Measurements from ENCODE around the gene BTNL8. TPM values are rescaled to one million over a fixed set of nuclear protein-coding genes. Genes with fewer than 3 reads are reported as not detected.

Gene BTNL8
- total and polyA plus RNA-seq, 2 donors, result 0.10 TPM; not detected in 1

DNA sequence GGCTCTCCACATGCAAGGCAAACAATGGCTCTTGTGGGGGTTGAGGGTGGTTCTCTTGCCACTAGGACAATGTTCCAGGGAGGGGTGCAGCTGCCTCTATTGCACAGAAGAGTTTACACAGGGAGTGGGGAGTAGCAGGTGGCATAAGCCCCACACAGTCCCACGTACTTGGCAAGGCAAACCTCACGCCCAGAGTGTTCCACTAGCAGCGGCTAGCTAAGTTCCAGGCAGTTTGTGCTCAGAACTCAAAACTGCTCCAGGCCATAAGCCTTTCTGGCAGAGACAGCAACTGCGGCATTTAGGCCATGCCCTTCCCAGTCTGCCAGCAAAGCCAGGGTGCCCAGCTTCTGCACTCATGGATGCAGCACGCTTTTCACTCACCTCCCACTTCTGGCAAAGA is 60.7 kb downstream of the BTNL8 start:
- no peaks in the 10 kb centered on the region for H3K36me3 ChIP-seq (ENCODE audit: insufficient read depth)
- no peak overlapping the region for H3K27ac ChIP-seq (ENCODE audit: low read depth)
- 88% methylated on average over 5 of the region's 5 CpGs for WGBS
- DNase-seq (ENCODE audit: extremely low spot score), result no peak
- H3K4me1 ChIP-seq (ENCODE audit: insufficient read depth), result no peaks in the 10 kb centered on the region
- H3K4me3 ChIP-seq (ENCODE audit: low read depth, low read length), result no peak overlapping the region

DNA sequence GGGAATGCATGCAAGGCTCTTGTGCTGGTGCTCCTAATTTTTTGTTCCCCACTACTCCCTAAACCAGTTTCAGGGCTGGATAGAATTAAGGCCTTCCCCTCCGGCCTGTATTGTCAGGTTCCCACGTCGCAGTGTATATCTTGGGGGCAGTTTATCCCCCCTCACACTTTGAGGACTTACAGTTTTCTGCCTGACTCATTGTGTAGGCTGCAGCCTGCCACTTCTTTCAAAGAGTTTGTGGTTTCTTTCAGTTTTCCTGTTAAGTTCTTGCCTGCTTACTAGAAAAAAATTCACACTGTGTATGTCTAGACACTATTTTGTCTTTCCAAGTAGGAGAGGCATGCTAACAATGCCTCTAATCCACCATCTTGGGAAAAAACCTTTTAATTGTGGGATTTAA is 61.2 kb downstream of the BTNL8 start:
- H3K36me3 ChIP-seq (ENCODE audit: insufficient read depth), result no peaks in the 10 kb centered on the region
- no peak overlapping the region for H3K27ac ChIP-seq (ENCODE audit: low read depth)
- no peak for DNase-seq (ENCODE audit: extremely low spot score)
- 71% methylated on average over 3 of the region's 3 CpGs for WGBS
- H3K4me1 ChIP-seq (ENCODE audit: insufficient read depth), result no peaks in the 10 kb centered on the region
- no peak overlapping the region for H3K4me3 ChIP-seq (ENCODE audit: low read depth, low read length)

DNA sequence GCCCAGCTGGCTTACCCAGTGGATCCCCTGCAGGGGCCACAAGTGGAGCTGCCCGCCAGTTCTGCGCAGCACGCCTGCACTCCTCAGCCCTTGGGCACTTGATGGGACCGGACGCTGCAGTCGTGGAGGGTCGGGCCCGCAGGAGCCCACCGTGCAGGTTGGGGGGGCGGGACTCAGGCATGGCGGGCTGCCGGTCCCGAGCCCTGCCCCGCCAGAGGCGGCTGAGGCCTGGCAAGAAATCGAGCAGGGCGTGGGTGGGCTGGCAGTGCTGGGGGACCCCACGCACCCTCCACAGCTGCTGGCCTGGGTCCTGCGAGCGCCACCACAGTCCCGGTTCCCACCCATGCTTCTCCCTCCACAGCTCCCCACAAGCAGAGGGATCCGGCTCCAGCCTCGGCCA is 70.4 kb downstream of the BTNL8 start:
- no peak overlapping the region for H3K27ac ChIP-seq (ENCODE audit: low read depth)
- WGBS, result 94% methylated on average over 23 of the region's 23 CpGs
- no peaks in the 10 kb centered on the region for H3K4me1 ChIP-seq (ENCODE audit: insufficient read depth)
- no peak overlapping the region for H3K4me3 ChIP-seq (ENCODE audit: low read depth, low read length)
- no peaks in the 10 kb centered on the region for H3K36me3 ChIP-seq (ENCODE audit: insufficient read depth)
- no peak for DNase-seq (ENCODE audit: extremely low spot score)

DNA sequence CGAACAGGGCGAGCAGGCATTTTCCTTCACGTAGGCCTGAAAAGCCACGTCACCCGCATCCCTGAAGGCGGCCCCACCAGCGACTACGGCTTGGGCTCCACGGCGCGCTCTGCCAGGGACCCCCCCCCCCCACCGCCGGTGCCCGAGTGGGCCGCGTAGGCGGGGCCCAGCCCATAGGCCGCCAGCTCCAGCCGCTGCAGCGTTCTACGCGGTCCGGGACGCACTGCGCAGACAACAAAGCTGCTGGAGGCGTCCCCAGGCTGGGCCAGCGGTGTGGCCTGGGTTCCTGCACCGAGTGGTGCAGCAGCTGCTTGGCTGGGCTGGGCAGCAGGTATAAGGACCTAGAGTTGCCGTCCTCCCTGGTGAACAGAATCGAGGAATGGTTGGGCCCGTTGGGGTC is 71.4 kb downstream of the BTNL8 start:
- Histone ChIP-seq H3K4me1 (ENCODE audit: insufficient read depth) (no peaks in the 10 kb centered on the region), H3K4me3 (ENCODE audit: low read depth, low read length) (no peak overlapping the region), H3K27ac (ENCODE audit: low read depth) (no peak overlapping the region), H3K36me3 (ENCODE audit: insufficient read depth) (no peaks in the 10 kb centered on the region)
- WGBS, result 91% methylated on average over 31 of the region's 31 CpGs
- no peak for DNase-seq (ENCODE audit: extremely low spot score)

DNA sequence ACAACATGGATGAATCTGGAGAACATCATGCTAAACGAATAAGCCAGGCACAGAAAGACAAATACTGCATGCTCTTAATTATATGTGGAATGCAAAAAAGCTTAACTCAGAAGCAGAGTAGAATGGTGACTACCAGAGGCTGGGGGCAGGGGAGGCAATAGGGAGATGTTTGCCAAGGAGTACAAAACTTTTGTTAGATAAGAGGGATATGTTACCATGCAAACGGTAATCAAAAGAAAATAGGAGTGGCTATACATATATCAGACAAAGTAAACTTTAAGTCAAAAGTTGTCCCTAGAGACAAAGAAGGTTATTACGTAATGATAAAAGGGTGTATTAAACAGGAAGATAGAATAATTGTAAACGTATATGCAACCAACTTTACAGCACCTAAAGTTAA is 71.9 kb downstream of the BTNL8 start:
- WGBS, result 61% methylated on average over 4 of the region's 4 CpGs
- no peak overlapping the region for H3K27ac ChIP-seq (ENCODE audit: low read depth)
- DNase-seq (ENCODE audit: extremely low spot score), result no peak
- H3K36me3 ChIP-seq (ENCODE audit: insufficient read depth), result no peaks in the 10 kb centered on the region
- H3K4me3 ChIP-seq (ENCODE audit: low read depth, low read length), result no peak overlapping the region
- H3K4me1 ChIP-seq (ENCODE audit: insufficient read depth), result no peaks in the 10 kb centered on the region

DNA sequence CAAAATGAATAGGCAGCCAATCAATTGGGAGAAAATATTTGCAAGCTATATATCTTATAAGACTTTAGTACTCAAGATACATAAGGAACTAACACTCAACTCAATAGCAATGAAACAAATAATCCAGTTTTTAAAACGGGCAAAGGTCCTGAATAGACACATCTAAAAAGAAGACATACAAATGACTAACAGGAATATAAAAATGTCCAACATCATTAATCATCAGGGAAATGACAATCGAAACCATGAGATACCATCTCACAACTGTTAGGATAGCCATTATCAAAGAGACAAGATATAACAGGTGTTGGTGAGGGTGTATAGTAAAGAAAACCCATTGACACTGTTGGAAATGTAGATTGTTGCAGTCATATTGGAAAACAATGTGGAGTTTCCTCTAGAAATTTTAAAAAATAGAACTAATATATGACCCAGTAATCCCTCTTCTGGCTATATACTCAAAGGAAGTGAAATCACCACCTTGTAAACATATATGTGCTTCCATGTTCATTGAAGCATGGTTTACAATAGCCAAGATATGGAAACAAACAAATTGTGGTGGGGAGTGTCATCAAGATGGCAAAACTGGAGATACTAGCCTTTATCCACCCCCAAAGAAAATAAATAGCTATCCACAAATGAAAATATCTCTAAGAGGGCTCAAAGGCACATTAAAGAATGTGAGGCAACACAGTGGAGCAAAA is 75.8 kb downstream of the BTNL8 start:
- no peak for DNase-seq (ENCODE audit: extremely low spot score)
- 34% methylated on average over 2 of the region's 2 CpGs for WGBS

DNA sequence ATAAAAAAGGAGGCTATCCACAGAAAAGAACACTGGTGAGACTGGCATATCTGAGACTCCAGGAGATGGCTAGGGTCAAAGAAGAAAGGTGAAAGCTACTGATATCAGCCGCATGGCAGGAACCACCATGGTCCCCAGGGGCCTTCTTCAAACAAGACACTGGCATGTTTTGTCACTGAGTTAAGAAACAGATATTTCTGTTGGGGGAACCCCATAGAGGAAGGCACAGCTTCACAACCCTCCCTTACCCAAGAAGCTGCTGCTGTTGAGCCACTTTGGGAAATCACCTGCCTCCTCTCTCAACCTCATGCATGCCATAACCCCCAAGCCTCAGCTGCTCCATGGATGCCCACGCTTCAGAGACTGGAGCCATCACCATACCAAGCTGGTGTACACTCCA is 76.4 kb downstream of the BTNL8 start:
- DNase-seq (ENCODE audit: extremely low spot score), result no peak
- Histone ChIP-seq H3K27ac (ENCODE audit: low read depth) (no peak overlapping the region), H3K36me3 (ENCODE audit: insufficient read depth) (no peaks in the 10 kb centered on the region), H3K4me3 (ENCODE audit: low read depth, low read length) (no peak overlapping the region), H3K4me1 (ENCODE audit: insufficient read depth) (no peaks in the 10 kb centered on the region)
- whole genome bisulfite sequencing, result 79% methylated on average over 2 of the region's 2 CpGs

More for the DNA sequence above, 75.8 kb downstream of the BTNL8 start:
- H3K4me1 ChIP-seq (ENCODE audit: insufficient read depth), result no peaks in the 10 kb centered on the region
- H3K4me3 ChIP-seq (ENCODE audit: low read depth, low read length), result no peak overlapping the region
- H3K27ac ChIP-seq (ENCODE audit: low read depth), result no peak overlapping the region
- no peaks in the 10 kb centered on the region for H3K36me3 ChIP-seq (ENCODE audit: insufficient read depth)

DNA sequence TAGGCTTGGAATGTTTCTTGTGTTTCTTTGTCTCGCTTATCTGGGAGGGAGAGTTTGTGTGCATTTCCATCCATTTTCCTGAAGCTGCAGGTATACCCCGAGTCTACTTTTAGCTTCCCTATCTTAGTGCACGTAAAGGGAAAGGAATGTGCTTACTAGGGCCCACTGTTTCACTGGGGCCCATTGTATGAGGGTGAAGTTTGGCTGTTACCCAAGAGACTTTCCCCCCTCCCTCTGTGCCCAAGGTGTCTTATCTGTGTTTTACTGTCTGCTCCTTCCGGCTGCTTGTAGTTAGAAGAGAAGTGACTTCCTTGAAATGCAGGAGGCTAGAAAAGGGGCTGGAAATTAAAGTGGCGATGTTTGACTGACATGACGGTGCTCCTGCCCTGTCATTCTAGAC is 77.6 kb downstream of the BTNL8 start:
- no peak for DNase-seq (ENCODE audit: extremely low spot score)
- Histone ChIP-seq H3K4me3 (ENCODE audit: low read depth, low read length) (no peak overlapping the region), H3K4me1 (ENCODE audit: insufficient read depth) (no peaks in the 10 kb centered on the region), H3K27ac (ENCODE audit: low read depth) (no peak overlapping the region), H3K36me3 (ENCODE audit: insufficient read depth) (no peaks in the 10 kb centered on the region)
- WGBS, result 61% methylated on average over 6 of the region's 6 CpGs

DNA sequence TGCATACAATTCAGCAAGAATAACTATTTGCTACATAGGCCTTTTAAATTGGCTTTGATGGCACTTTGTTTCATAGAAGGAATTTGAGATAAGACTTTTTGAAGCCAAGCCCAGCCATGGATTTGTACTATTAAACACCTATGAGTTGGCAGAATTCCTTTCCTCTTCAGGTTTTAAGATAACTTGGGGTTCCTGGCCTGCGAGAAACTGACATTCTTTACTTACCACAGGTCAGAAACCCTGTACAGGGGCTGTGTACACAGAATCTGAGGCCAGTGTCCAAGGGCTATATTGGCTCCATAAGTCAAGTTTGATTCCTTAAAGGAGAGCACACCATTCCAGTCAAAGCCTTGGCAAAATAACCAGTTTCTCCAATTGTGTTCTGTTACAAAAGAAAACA is 78.9 kb downstream of the BTNL8 start:
- H3K4me3 ChIP-seq (ENCODE audit: low read depth, low read length), result no peak overlapping the region
- no peaks in the 10 kb centered on the region for H3K4me1 ChIP-seq (ENCODE audit: insufficient read depth)
- DNase-seq (ENCODE audit: extremely low spot score), result no peak
- 41% methylated on average over 1 of the region's 1 CpG for WGBS
- H3K36me3 ChIP-seq (ENCODE audit: insufficient read depth), result no peaks in the 10 kb centered on the region
- H3K27ac ChIP-seq (ENCODE audit: low read depth), result no peak overlapping the region

DNA sequence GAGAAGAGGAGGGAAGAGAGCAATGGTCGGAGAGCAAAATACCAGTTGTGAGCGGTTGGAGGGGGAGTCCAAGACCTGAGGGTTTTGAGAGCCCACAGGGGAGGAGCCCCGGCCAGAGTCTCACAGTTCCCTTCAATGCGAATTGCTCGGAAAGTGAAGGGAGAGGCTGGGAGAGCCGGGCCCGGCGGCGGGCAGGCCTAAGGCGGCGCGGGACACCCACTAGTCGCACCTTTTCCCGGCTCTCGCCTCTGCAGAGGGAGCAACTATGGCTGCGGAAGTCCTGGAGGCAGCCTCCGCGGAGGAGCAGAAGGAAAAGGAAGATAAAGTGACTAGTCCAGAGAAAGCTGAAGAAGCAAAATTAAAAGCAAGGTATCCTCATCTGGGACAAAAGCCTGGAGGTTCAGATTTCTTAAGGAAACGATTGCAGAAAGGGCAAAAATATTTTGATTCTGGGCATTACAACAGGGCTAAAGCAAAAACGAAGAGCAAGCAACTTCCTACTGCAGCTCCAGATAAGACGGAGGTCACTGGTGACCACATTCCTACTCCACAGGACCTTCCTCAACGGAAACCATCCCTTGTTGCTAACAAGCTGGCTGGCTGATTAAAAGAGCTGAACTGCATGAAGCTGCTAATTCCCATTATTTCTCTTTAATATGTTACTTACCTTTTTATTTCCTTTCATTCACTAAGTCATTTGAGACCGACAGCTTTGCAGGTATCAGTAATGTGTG is 83.2 kb downstream of the BTNL8 start:
- Histone ChIP-seq H3K4me3 (ENCODE audit: low read depth, low read length) (no peak overlapping the region), H3K36me3 (ENCODE audit: insufficient read depth) (no peaks in the 10 kb centered on the region), H3K4me1 (ENCODE audit: insufficient read depth) (no peaks in the 10 kb centered on the region), H3K27ac (ENCODE audit: low read depth) (no peak overlapping the region)
- no peak for DNase-seq (ENCODE audit: extremely low spot score)
- WGBS, result 61% methylated on average over 23 of the region's 23 CpGs

DNA sequence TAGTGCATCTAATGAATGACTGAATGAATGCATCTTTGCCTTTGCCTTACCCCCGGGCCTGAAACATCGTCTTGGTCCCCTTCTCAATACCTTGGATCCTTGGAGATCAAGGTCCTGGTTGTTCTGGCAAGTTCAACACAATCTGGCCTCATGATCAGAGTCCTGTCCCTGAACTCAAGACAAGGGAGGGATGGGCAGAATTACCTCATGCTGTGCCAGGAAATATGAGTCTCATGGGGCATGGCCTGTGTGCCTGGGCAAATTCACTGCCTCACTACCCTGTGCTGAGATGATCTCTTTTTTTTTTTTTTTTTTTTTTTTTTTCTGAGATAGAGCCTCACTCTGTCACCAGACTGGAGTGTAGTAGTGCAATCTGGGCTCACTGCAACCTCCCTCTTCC is 89.1 kb downstream of the BTNL8 start:
- no peaks in the 10 kb centered on the region for H3K4me1 ChIP-seq (ENCODE audit: insufficient read depth)
- no peak overlapping the region for H3K4me3 ChIP-seq (ENCODE audit: low read depth, low read length)
- no peak overlapping the region for H3K27ac ChIP-seq (ENCODE audit: low read depth)
- no peak for DNase-seq (ENCODE audit: extremely low spot score)
- no peaks in the 10 kb centered on the region for H3K36me3 ChIP-seq (ENCODE audit: insufficient read depth)
- WGBS, result 80% methylated on average over 2 of the region's 2 CpGs

DNA sequence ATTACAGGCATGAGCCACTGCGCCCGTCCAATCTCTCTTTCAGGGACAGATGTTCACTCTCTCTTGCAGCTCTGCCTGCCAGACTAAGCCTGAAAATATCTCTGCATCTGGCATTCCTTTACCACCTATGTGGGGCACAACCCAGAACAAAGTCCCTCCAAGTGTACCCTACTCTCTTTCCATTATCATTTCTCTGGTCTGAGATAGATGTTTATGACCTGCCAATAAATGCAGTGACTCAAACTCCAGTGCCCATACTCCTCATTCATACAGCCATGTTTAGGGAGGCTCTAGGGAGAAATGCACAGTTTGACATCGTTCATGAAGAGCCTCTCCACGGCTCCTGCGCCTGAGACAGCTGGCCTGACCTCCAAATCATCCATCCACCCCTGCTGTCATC is 89.6 kb downstream of the BTNL8 start, which contains the start of gene BTNL3:
TSS of gene BTNL3 (plus strand) at position 255 of the 400 bp plus-strand sequence. CDS start 183 bp downstream, outside the sequence.
- WGBS, result 73% methylated on average over 5 of the region's 5 CpGs
- H3K36me3 ChIP-seq (ENCODE audit: insufficient read depth), result no peaks in the 10 kb centered on the region
- no peak within 1 kb of the TSS for H3K4me3 ChIP-seq (ENCODE audit: low read depth, low read length)
- no peak within 1 kb of the TSS for H3K27ac ChIP-seq (ENCODE audit: low read depth)
- DNase-seq (ENCODE audit: extremely low spot score), result no peak
- H3K4me1 ChIP-seq (ENCODE audit: insufficient read depth), result no peaks in the 10 kb centered on the region

DNA sequence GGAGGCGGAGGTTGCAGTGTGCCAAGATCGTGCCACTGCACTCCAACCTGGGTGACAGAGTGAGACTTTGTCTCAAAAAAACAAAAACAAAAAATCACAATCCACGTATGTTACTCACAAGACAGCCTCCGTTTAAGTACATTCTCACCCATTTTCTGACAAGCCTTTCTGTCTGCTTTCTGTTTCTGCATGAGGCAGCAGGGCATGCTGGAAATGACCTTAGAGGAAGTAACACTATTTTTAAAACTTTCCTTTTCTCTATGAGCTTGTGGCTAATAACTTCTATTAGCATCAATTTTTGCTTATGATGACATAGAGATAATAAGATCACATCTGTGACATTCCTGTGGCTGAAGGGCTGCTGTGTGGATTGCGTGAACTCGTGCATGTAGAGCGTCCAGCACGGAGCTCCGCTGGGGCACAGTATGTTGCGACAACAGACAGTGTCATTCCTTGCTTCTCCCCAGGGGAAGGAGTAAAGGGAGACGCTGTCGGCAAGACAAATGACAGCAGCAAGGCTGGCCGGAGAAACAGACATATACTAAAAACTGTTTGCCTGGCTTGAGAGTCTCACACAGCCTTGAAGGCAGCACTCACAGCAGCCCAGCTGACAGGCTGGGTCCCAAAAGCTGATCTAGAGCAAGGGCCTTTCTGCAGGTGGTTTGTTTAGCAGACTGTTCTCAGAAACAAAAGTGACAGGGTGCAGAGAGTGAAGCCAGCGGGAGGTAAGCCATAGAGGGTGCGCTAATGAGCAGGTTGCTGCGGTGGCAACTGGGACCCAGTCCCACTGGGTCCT is 91.3 kb downstream of the BTNL8 start:
- Histone ChIP-seq H3K4me1 (ENCODE audit: insufficient read depth) (no peaks in the 10 kb centered on the region), H3K36me3 (ENCODE audit: insufficient read depth) (no peaks in the 10 kb centered on the region), H3K4me3 (ENCODE audit: low read depth, low read length) (no peak overlapping the region), H3K27ac (ENCODE audit: low read depth) (no peak overlapping the region)
- no peak for DNase-seq (ENCODE audit: extremely low spot score)
- 69% methylated on average over 16 of the region's 16 CpGs for WGBS

DNA sequence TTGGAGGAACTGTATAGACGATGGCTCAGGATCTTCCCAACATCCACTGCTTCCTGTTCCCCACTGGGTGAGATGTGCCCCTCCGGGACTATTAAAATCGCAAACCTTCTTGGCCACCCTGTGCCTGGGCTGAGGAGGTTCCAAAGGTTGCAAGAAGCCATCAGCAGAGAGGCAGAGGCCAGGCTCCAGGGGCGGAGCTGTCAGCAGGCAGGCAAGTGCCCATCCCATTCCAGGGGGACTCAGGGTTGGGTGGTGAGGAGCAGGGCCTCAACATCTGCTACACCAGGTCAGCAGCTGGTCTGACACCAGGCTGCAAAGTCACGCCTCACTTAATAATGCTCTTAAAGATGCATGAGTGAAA is 91.9 kb downstream of the BTNL8 start:
- WGBS, result 73% methylated on average over 5 of the region's 5 CpGs
- Histone ChIP-seq H3K27ac (ENCODE audit: low read depth) (no peak overlapping the region), H3K4me1 (ENCODE audit: insufficient read depth) (no peaks in the 10 kb centered on the region), H3K4me3 (ENCODE audit: low read depth, low read length) (no peak overlapping the region), H3K36me3 (ENCODE audit: insufficient read depth) (no peaks in the 10 kb centered on the region)
- DNase-seq (ENCODE audit: extremely low spot score), result no peak

Measured in urinary bladder (tissue), 4 donors.